Measurements from ENCODE around the gene TUB.
A peak's percentile ranks its signal among the peaks of the same experiment; 100 is the strongest.

TUB gene

GRCh38 chr11:8092587-8093424 lies 11.8 kb downstream of the TUB start:
- peak; percentile 49 to 67 for DNase-seq

DNA sequence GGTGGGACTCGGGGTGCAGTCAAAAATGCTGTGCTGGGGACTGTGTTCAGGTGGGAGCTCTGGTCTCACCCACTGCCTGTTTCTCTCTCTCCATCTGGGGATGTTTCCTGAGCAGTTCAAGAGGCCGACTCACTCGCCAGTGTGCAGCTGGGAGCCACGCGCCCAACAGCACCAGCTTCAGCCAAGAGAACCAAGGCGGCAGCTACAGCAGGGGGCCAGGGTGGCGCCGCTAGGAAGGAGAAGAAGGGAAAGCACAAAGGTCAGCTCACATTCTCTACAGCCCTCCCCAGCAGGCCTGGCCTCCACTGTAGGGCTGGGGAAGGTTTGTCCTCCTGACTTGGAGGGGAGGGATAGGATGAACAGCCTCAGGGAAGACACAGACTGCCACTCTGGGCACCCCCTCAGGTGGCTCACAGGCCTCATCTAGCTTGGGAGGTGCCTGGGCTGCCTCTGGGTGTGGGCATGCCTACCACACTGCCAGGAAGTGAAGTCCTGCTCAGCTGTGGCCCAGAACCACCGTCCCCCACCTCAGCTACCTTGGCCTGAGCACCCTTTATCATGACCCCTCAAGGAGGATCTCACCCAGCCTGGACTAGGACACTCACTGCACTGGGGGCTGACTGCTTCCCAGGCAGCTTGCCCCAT lies 13.0 kb downstream of the TUB start:
- no peak for DNase-seq

DNA sequence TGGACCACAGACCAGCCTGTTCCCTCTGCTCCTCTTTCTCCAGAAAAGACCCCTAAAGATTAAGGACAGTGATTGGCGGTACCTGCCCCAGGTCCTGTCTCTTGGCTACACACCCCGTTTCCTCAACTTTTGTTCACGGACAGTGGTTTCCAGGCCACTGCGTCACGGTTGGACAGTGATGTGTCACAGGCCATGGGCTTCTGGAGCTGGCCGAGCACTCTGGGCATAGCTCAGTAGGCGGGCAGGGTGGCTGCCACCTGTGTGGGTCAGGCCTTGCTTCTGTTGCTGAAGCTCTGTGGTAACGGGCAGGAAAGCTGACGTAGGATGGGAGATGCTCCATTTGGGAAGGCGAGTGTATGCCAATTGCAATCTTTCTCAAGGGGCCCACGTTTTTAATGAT lies 13.6 kb downstream of the TUB start:
- no peak for DNase-seq

GRCh38 chr11:8095371-8095770 lies 14.4 kb downstream of the TUB start:
- no peak for DNase-seq

- peak in 1 of 2 donors; percentile 10 for DNase-seq
Observed at GRCh38 chr11:8095806-8096522, 15.0 kb downstream of the TUB start.

DNA sequence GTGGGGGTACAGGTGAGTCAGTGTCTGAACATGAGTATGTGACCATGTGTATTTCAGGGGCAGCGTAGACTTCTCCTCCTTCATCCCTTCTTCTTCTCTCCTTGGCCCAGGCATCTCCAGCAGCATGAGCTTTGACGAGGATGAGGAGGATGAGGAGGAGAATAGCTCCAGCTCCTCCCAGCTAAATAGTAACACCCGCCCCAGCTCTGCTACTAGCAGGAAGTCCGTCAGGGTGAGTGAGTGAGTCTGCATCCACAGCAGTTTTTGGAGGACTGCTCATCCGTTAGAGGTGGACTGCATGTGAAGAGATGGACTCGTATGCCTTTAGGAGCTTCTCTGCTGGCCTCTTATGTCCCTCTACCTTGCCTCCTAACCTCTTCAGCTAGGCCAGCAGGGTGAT lies 15.6 kb downstream of the TUB start:
- DNase-seq, result peak in 1 of 2 donors; percentile 13

DNA sequence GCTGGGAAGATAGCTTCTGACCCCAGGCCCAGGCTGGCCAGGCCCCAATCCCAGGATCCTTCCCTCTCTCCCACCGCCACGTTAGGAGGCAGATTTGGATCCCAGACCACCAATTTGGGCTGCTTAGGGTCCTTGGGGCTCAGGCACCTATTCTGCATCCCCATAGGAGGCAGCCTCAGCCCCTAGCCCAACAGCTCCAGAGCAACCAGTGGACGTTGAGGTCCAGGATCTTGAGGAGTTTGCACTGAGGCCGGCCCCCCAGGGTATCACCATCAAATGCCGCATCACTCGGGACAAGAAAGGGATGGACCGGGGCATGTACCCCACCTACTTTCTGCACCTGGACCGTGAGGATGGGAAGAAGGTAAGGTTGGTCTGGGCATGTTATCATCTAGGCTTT lies 16.1 kb downstream of the TUB start:
- DNase-seq, result no peak

GRCh38 chr11:8097468-8097867 lies 16.5 kb downstream of the TUB start:
- no peak for DNase-seq

GRCh38 chr11:8097926-8098325 lies 16.9 kb downstream of the TUB start:
- peak in 1 of 2 donors; percentile 11 for DNase-seq

GRCh38 chr11:8098361-8098760 lies 17.4 kb downstream of the TUB start:
- no peak for DNase-seq

GRCh38 chr11:8098879-8099278 lies 17.9 kb downstream of the TUB start:
- DNase-seq, result peak in 1 of 2 donors; percentile 13

- peak; percentile 77 to 79 for DNase-seq
Observed at GRCh38 chr11:8099291-8099899, 18.4 kb downstream of the TUB start.

DNA sequence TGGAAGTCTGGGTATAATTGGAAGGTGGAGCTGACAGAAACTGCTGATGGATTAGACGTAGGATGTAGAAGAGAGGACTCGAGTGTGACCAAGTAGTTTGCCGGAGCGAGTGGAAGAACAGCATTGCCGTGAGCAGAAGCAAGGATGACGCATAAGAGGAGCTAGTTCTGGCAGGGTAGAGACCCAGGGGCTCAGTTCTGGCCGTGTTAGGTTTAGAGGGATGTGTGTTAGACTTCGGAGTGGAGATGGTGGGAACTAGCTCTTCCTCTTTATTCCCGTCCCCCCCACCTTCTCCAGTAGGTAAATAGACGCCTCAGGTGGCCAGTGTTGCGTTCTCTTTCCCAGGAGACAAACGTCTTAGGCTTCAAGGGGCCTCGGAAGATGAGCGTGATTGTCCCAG lies 19.1 kb downstream of the TUB start:
- no peak for DNase-seq

- no peak for DNase-seq
Observed at GRCh38 chr11:8100605-8101004, 19.6 kb downstream of the TUB start.

GRCh38 chr11:8101421-8101820 lies 20.4 kb downstream of the TUB start:
- no peak for DNase-seq

GRCh38 chr11:8102296-8102915 lies 21.4 kb downstream of the TUB start:
- no peak for DNase-seq

- DNase-seq, result no peak
Observed at GRCh38 chr11:8102965-8103364, 22.0 kb downstream of the TUB start.

DNA sequence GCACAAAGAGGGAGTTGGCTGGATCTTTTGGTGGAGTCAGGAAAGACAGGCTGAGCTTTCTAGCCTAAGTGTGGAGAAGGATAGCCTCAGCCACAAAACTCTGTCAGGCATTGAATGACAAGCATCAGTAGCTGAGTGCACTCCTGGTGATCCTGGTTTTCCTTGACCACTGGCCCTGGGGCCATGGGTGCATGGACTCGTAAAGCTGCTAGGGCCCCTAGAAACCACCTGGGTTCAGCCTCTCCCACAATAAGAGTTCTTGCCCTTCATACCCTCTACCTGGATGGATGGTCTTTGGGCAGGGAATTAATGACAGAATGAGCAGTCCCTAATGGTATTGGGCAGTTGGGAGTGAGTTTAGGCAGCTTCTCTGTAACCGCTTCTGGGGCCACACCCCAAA lies 22.9 kb downstream of the TUB start:
- DNase-seq, result no peak

DNA sequence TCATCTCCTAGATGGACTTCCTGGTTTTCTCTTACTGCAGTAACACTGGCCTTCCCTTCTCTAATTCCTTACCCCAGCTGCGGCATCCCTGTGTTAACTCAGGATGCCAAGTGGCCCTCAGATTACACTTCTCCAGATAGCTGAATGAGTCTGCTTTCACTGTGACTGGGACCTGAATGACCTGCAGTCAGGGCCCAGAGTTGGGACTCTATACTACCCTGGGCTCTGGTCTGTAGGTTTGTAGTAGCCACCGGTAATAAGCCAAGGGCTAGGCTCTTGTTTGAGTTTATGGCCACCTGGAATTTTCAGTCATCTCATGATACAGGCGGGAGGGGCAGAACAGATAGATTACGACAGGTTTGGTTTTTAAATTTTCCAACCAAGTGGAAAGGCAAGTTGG lies 24.1 kb downstream of the TUB start:
- no peak for DNase-seq

DNA sequence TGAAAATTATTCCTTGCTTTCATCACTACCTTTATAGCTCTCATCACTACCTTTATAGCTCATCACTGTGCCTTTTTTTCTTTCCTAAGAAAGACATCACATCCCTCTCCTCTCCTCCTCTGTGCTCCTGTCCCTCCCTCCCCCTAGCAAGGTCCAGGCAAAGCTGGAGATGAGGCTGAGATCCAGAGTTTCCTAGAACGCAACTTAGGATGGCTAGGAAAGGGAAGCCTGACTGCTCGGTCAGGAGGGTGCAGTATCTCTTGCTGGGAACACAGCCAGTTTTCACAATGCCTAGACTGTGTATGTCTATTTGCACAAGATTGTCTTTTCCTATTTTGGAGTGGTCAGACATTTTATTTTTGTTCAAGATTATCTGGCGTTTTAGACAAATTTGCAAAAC lies 24.7 kb downstream of the TUB start:
- DNase-seq, result no peak

DNA sequence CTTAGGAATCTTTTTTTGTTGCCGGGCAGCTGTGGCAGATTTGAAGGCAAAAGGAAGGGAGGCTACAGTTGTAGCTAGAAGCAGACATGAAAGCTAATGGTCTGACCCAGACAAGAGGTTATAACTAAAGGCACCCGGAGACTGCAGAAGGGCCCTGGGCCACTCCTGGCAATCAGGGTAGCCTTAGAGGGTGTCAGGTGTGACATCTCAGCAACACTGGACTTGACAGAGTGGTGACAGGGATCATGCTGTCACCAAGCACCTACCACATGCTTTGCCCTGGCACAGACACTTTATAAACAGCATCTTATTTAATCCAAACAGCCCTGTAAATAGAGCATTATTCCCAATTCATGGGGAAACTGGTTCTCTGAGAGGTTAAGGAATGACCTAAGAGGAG lies 25.7 kb downstream of the TUB start:
- no peak for DNase-seq

DNA sequence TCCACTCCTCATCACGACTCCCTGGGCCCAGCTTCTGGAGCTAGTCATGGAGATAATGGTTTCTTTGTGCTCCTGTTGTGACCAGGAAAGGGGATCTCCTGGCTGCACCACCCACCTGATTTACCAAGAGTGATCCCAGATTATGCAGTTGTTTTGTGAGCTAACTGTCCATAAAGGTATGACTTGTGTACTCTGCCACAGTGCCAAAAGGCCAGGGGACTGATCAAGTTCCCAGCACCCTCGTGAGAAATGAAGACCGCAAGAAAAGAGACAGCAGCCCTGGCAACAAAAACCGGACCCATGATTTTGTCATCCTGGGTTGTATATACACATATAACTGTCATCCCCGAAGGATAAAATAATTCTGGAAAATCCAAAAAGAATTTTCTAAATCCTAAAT lies 26.6 kb downstream of the TUB start:
- no peak for DNase-seq

- no peak for DNase-seq
Observed at GRCh38 chr11:8108421-8108820, 27.4 kb downstream of the TUB start.

All from stimulated activated CD4-positive, alpha-beta T cell treated with anti-CD3 and anti-CD28 coated beads, Interleukin-2, amount 100 ng/mL, for 24 hours (primary cell).